GM08714 (cell line): ENCODE measurements around the gene RTN4R.

Experiments
- H3K4me3 ChIP-seq: fragments of 200-500 bp; sonication (Bioruptor generic); 2 replicates; pipeline ENCODE4 v1.5.1; 2014; ENCODE audit warnings: mild to moderate bottlenecking, low read length, inconsistent platforms
- ZNF274 ChIP-seq: IDR thresholded peaks from 2 replicates; pipeline ENCODE4 v1.6.1; 2012; ENCODE audit warnings: mild to moderate bottlenecking, low read depth, low read length

The RTN4R gene

GRCh38 chr22:20205464-20205963 is 62.6 kb downstream of the RTN4R start:
- no peak for TF ChIP-seq ZNF274
- no peak overlapping the region for H3K4me3 ChIP-seq

GRCh38 chr22:20204806-20205205 is 63.3 kb downstream of the RTN4R start:
- no peak for TF ChIP-seq ZNF274
- no peak overlapping the region for H3K4me3 ChIP-seq

GRCh38 chr22:20204311-20204710 is 63.8 kb downstream of the RTN4R start:
- no peak for TF ChIP-seq ZNF274
- H3K4me3 ChIP-seq: no peak overlapping the region

- no peak for TF ChIP-seq ZNF274
- no peak overlapping the region for H3K4me3 ChIP-seq
Measured at GRCh38 chr22:20203552-20204201, 64.4 kb downstream of the RTN4R start.

- no peak for TF ChIP-seq ZNF274
- no peak overlapping the region for H3K4me3 ChIP-seq
Measured at GRCh38 chr22:20203142-20203551, 65.0 kb downstream of the RTN4R start.

- TF ChIP-seq ZNF274: no peak
- H3K4me3 ChIP-seq: no peak overlapping the region
Measured at GRCh38 chr22:20201837-20202392, 66.2 kb downstream of the RTN4R start.

- no peak for TF ChIP-seq ZNF274
- H3K4me3 ChIP-seq: no peak overlapping the region
Measured at GRCh38 chr22:20199906-20200305, 68.2 kb downstream of the RTN4R start.

GRCh38 chr22:20199413-20199842 is 68.7 kb downstream of the RTN4R start:
- no peak for TF ChIP-seq ZNF274
- H3K4me3 ChIP-seq: no peak overlapping the region

- H3K4me3 ChIP-seq: no peak overlapping the region
- TF ChIP-seq ZNF274: no peak
Measured at GRCh38 chr22:20198557-20199319, 69.4 kb downstream of the RTN4R start.

- no peak overlapping the region for H3K4me3 ChIP-seq
- TF ChIP-seq ZNF274: no peak
Measured at GRCh38 chr22:20197407-20198030, 70.6 kb downstream of the RTN4R start.

- no peak overlapping the region for H3K4me3 ChIP-seq
- no peak for TF ChIP-seq ZNF274
Measured at GRCh38 chr22:20196094-20196842, 71.8 kb downstream of the RTN4R start.

- TF ChIP-seq ZNF274: no peak
- H3K4me3 ChIP-seq: no peak overlapping the region
Measured at GRCh38 chr22:20194681-20195593, 73.2 kb downstream of the RTN4R start.

GRCh38 chr22:20193761-20194494 is 74.2 kb downstream of the RTN4R start:
- H3K4me3 ChIP-seq: no peak overlapping the region
- no peak for TF ChIP-seq ZNF274
